HUDEP-2 (cell line): ENCODE measurements around the gene WNT3.
"Not testable (repeated sequence)": the region's sequence is repeated elsewhere in the genome, so short reads cannot be mapped to it uniquely, and the experiment has no call there.

ENCODE experiments used
- DNase-seq, 76 experiments: peaks; one replicate each; lab custom pipeline; 2025; ENCODE audit not compliant: unreplicated experiment in 76 of 76; lab: John Stamatoyannopoulos, UW

Gene WNT3

DNA sequence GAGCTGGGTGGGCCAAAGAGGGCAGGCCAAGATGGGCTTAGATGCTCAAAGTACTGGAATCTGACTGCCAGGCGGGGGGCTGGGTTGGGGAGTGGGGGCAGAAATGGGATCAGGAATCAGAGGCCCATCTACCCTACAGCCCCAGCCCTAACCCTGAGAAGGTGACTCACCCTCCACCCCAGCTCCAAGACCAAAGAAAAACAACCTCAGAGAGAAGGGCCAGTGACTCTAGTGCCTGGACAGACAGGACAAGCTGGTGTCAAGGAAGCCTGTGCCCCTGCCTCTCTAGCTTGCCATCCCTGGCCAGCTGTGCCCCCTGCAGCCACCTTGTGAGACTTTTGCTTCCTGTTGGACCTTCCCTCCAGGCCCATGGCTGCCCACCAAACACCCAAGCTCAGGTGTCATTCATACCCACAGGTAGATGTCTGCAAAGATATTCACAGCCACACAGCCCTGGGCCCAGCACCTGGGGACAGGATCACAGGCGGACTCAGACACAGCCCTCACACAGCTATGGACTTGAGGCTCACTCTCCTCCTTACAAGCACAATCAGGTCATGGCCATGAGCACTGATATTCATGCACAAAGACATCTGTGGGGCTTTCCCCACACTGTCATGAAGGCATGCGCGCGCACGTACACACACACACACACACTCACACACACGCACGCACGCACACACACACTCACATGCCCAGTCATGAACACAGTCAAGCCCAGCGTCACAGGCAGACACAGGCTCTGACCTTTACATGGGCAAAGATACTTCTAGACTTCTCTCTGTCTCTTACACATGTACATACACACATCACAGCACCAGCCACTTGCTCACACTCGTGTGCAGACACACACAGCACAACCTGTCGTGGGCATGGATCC lies 2.8 kb downstream of the WNT3 start:
- DNase-seq = no peak

DNA sequence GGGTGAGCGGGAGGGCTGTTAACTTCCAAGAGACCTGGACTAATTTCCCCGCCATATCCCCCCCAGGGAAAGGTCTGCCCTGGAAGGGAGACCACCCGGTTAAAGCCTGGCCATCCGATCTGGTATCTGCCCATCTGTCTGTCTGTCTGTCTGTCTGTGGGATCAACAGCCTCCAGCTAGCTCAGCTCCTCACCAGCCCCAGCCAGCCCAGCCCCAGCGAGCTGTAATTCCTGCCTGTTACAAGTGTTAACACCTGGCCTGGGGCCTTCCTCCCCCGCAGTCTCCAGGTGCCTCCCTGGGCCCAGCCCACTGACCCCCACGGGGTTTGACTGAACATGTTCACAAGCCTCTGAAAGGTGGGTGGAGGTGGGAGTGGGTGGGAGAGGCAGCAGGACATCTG lies 4.0 kb downstream of the WNT3 start:
- DNase-seq = no peak

DNA sequence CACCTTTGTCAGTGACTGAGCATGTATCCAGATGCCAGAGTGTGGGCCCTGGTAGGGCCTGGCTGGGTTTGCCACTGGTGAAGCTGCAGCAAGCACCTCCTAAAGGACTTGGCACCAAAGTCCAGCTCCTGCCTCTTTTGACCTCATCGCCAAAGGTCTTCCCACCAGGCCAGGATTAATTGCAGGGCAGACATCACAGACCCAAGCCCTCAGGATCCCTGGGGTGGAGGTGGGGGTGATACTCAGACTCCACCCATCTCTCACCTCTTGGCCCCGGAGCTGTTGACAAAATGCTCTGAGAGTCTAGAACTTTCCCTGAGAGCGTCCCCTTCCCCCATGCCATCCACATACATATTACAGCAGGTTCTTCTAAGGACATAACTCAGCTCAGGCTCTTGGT lies 4.6 kb downstream of the WNT3 start:
- DNase-seq = no peak

DNA sequence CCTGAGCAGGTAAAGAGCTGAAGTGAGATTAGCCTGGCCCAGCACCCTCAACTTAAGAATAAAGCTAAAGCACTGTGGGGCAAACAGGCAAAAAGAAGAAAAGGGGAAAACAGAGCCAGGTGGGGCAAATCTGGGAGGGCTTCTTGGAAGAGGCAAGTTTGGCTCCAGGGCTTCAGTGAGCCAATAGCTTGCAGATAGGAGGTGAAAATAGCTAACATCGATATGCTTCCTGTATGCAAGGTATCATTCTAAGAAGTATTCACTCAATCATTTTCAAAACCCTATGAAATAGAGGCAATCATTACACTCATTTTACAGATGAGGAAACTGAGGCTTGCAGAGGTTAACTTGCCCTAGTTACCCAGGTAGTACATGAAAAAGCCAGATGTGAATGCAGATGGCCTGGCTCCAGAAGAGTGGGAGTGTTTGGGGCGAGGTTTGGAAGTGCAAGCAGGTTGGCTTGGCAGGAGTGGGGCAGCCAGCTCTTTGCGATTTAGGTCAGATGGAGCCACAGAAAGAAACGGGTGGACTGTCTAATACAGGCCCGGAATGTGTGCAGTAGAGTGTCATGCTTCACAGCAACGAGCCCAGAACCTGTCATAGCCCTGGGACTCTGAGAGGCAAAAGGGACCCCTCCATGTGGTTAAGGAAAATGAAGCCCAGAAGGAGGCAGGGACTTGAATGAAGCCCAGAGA lies 5.7 kb downstream of the WNT3 start:
- DNase-seq = no peak

DNA sequence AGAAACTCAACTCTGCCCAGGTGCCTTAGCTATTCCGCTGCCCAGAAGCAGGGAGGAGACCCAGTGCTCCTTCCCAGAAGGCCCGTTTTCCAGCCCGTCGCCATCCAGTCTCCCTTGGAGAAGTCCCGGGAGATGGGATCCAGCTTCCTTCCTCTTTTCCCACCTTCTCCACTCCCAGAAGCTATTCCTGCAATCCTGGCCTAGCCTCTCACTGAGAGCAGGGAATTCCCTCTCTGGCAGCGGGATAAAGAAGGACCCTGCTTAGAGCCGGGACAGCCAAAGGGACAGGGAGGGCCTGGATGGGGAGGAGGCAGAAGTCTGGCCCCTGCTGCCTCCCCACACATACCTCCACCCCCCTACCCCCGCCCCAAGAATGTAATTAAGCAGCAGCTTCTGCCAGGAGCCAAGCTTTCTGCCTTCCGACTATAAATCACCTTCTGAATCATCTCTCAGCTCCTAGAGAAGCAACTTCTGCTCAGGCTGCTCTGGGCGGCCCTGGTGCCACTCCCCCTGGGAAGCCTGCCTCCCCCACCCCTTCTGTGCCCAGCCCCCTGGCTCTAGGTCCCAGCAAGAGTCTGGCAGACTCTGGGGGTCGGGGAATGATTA lies 6.4 kb downstream of the WNT3 start:
- no peak for DNase-seq

DNA sequence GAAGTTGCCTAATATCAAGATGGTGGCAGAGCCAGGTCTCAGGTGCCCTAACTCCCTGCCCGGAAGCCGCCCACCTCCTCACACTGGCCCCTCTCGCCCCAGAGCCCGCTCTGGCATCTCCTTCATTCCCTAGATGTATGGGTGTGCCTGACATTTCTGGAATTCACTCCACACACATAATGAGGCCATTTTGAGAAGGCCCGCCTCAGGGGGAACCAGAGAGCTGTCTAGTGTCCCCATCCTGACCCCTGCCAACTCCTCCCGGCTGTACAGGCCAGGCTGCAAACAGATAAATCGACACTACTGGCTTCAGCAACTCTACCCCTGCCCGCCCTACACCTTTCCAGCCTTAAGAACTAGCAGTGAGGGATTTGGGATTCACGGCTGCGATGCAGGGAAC lies 7.7 kb downstream of the WNT3 start:
- DNase-seq = no peak

DNA sequence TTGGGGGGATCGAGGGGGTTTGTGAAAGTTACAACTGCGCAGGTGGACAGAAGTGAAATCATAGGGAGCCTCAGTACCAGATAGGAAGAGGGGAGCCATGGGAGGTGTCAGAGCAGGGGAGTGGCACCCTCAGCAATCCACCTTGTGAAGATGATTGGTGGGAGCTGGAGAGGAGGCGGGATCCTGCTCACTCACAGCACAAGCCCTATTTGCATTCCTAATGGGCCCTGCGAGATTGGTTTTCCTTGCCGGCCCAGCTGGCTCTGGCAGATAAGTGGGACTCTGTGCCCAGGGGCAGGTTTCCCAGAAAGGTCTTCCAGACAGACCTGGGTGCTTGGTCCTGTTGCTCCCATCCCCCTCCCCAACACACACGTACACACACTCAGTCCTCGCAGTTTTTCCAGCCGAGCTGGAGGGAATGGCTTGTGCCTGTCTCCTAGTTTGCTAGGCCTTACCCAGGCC lies 9.4 kb downstream of the WNT3 start:
- peak in 1 of 76 experiments; percentile 17 for DNase-seq

DNA sequence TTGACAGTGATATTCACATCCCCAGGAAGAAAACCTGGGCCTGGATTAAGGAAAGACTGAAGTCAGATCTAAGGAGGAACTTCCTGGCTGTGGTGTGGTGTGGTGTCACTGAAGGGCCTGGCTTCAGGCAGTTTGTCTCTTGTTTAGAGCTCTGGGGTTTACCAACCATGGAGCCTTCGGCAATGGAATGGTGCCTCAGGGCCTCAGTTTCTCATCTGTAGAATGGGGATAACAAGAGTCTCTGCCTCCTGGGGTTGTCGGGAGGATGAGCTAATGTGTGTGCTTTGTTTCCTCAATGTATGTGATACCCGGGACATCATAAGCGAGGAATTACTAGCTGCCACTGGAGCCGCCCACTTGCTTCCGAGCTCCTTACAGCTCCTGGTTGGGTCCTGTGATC lies 12.7 kb downstream of the WNT3 start:
- no peak for DNase-seq

DNA sequence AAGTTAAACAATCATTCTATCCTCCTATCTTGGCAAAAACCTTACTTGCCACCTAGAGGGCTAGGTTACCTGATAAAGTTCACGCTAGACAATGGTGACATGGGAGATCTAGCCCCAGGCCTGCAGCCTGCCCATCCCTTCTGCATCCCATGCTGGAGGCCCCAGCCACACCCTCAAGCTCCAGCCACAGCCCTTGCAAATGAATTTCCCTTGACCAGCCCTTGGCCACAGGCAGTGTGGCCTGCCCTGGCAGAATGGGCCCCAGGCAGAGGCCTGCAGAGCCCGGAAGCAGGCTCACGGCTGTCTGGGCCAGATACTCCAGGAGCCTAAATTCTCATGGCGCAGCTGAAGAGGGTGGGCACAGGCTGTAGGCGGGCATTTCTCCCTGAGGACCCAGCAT lies 14.9 kb downstream of the WNT3 start:
- no peak for DNase-seq

DNA sequence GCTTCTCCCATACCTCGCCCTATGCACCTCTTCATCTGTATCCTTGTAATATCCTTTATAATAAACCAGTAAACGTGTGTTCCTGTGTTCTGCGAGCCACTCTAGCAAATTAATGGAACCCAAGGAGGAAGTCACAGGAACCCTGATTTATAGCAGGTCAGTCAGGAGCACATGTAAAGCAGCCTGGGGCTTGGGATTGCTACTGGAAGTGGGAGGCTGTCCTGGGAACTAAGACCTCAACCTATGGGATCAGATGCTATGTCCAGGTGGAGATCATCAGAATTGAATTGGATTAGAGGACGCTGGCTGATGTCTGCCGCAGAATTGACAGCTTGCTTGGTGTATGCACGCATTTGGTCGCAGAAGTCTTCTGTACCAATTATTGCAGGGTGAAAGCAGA lies 15.7 kb downstream of the WNT3 start:
- DNase-seq = no peak

DNA sequence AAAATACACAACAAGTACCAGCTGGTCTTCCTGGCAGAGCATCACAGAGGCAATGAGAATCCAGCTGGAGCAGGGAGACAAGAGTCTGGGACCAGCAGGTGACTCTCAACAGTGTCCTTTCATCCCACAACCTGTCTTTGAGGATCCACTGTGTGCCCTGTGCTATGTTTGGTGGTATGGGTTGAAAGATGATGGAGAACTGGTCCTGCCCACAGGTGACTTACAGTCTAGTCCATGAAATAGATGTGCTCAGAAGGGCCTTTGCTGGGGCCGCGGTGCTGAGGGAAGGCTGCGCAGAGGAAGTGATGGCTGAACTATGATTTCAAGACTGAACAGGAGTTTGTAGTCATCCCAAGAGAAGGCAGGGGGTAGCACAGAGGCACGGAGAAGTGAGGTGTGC lies 17.9 kb downstream of the WNT3 start:
- DNase-seq = no peak

DNA sequence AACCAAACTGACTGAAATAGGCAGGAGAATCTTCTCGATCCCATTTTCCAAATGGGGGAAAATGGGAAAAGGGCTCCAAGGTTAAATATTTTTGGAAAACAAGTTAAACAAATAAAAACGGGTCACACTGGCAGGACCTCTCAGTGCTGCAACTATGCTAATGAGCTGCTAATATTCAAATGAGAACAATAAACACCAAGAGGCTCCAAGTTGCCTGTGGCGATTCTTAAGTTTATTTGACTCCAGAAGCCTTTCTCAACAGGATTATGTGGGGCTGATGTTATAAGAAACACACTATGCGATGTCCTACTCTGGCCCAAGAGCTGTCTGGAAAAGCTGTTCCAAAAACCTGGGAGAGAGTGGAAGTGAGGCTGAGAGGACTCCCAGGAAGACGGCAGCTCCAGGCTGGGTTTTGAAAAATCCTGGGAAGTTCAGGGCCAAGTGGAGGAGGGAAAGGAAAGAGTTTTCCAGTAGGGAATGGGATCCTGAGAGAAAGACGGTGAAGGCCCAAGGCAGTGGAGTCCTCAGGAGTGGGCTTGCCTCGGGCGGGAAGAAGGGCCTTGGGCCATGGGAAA lies 21.4 kb downstream of the WNT3 start:
- DNase-seq = no peak

DNA sequence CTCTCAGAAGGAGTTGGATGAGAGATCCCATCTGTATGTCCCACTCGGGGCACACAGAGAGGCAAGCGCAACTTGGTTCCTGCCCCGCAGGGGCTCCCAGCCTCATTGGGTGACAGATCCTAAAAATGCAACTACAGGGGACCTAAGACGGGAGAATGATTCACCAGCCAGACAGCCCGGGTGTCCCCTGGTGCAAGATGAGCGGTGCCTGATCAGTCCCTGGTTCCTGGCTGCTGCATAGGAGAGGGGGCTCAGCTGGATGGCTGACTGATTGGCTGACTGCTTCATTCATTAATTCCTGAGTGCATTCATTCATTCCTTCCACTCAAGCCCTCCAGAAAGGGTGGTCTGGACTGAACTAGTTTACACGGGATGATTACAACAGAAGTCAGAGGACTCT lies 22.0 kb downstream of the WNT3 start:
- DNase-seq = no peak

DNA sequence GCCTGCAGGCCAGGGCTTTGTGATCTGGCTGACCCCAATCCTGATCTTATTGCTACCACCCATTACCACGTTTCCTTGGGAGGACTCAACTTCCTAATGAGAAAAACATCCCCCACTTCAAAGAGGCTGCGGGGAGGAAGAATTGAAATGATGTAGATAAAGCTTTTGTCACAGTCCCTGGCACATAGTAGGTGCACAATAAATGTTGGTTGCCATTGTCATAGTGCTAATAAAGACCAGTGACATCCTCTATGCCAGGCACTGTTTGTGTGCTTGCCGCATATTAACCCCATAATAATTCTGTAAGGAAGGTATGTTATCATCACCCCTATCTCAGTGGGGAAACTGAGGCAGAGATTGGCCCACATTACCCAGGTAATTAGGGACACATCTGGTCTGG lies 22.4 kb downstream of the WNT3 start:
- DNase-seq = no peak

DNA sequence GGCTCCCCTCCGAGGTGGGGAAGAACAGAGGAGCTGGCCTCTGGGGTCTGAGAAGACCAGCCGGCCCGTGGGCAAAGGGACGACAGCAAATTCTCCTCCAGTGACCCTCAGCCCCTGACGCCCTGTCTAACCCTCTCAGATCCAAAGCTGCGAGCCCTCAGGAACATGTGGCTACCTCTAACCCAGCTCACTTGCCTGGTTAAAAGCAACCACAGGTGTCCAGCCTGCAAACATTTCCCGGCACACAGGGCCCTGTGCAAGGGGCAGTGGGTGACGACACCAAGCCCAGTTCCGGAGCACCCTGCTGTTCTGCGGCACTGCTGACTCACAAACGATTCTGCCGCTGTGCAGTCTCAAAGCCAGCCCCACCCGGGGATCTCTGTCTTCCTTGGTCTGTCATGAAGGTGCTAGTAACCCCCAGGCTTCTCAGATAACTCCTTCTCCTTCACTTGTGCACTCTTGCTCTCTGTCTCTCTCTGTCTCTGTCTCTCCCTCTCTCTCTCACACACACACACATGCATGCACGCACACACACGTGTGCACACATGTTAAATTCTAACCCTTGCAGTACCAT lies 23.0 kb downstream of the WNT3 start:
- DNase-seq = no peak

DNA sequence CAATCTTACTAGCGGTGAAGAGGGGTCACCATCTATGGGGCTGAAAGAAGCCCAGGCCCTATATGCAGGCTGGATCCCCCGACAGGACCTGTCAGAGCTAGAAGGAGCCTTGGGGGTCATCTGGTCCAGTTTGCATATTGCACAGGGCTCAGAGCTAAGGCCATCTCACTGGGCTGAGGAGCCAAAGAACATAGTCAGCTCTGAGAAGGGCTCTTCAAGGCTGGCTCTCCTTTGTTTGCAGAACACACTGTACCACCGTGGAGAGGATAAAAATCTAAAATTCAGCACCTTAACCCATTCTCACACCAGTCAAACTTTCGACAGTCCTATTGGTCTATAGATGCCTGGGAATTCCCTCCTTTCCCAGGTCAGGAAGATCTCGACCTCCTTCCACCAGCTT lies 24.2 kb downstream of the WNT3 start:
- no peak for DNase-seq

DNA sequence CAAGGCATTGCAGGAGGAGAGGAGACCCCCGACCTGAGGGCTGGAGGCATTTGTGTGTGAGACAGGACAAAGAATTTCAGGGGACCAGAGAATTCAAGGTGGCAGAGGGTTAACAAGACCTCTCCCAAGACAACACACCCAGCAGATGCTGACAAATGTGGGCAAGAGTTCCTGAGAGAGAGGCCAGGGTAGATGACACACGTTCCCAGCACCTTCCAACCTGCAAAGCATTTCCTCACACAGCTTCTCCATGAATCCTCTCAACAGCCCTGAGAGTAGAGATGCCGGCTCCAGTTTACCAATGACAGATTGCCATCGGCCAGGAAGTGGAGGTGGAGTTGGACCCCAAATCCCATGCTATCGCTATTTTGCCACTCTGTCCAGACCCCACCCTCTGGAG lies 25.0 kb downstream of the WNT3 start:
- DNase-seq = no peak

DNA sequence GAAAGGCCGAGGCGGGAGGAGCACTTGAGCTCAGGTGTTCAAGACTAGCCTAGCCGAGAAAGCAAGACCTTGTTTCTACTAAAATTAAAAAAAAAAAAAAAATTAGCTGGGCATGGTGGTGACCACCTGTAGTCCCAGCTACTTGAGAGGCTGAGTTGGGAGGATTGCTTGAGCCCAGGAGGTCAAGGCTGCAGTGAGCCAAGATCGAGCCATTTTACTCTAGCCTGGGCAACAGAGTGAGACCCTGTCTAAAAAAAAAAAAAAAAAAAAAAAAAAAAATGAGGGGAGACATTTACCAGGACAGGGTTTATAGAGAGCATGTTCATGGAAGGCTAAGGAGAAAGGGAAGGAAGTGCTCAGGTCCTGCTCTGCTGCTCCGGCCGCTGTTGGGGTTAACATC lies 25.5 kb downstream of the WNT3 start:
- DNase-seq = not testable (repeated sequence)

DNA sequence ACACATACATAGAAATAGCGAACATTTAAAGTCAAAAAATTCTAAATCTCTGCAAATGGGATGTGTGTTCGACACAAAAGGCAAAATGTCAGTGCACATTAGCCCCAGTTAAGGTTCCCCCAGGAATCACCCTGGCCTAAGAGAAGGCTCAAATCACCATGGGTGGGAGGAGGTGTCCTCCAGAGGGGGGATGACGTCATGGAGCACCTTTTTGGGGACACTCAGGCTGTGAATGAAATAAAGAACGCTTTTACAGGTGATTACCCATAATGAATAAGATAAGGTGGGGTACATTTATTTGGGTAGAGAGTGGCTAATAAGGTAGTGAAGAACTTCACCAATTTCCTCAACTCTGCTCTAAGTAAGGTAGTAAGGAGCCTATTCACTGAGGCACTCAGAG lies 26.4 kb downstream of the WNT3 start:
- no peak for DNase-seq

DNA sequence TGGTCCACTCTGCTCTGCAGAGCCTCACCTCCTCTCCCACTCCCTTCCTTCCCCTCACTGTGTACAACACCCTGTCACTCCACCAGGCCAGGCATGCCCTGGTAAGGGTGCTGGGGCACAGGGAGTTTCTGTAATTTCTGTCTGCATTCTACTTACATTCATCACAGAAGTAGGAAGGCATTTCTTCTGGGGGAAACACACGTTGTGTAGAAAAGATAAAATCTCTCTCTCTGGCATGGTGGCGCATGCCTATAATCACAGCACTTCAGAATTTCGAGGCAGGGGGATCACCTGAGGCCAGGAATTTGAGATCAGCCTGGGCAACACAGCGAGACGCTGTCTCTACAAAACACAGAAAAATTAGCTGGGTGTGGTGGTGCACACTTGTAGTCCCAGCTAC lies 27.0 kb downstream of the WNT3 start:
- DNase-seq = no peak

DNA sequence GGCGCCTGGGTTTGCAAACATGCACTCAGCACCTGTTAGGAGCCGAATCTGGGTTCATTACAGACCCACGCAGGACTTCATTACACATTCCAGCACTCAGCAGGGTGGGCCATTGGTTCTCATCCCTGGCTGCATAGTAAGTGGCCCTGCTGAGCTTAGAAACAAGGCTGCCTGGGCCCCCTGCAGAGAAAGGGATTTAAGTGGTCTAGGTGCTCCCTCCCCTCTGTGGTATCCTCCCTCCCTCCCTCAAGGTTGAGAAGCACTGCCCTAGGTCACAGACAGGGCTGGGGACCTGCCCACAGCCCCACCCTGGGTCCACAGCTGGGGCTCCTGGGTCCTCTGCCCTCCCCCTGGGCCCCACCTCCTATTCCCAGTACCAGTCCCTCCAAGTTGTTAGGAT lies 28.3 kb downstream of the WNT3 start:
- no peak for DNase-seq
